ENCODE results near the gene DUSP28. TPM values are rescaled to one million over a fixed set of nuclear protein-coding genes. Genes with fewer than 3 reads are reported as not detected.

Gene DUSP28
- total and polyA plus RNA-seq, 2 of the 13 experiments (the other 11 are each of a cell fraction or from before 2014, with no cell fraction given): 5.2 to 8.6 TPM

DNA sequence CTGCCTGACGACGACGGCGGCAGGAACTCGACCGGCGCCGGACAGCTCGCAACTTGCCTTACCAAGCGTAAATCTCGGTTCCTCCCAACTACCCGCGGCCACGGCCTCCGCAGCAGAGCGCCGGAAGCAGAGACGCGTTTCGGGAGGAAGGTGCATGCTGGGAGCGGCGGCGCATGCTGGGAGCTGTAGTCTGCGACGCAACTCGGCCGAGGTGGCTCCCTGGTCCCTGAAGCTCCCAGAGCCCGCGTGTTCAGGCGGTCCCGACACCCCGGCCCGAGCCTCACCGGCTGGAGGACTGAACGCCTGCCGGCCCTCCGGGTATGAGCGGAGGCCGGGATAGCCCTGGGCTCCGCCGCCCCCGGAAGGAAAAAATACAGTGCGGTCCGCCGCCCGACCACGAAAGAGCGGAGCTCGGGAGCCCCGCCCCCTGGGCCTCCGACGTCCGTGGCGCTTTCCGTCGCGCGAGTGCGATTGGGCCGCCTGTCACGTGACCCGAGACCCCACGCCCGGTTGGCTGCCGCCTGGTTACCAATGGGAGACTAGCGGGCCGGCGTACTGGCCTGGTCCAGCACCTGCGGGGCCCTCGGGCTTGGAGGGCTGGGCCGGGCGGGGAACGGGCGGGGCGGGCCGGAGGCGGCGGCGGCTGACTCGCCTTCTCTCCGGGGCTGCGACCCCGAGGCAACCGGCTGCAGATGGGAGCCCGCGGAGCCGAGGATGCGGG lies 26.2 kb downstream of the DUSP28 start, which contains the start of gene CAPN10 (continued):
- TF ChIP-seq, protein P1, sequence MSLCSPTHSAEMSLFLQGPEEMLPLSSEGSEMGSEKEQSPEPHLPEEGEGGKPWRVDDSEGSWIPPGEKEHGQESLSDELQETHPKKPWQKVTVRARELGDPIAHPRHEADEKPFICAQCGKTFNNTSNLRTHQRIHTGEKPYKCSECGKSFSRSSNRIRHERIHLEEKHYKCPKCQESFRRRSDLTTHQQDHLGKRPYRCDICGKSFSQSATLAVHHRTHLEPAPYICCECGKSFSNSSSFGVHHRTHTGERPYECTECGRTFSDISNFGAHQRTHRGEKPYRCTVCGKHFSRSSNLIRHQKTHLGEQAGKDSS (CRISPR knock-in tag; IDR thresholded peaks at IDR 0.05; ENCODE audit: borderline replicate concordance, low read depth): no peak; the same call in 1 of the 2 replicates
- no peak for TF ChIP-seq FLYWCH1 (CRISPR knock-in tag; IDR thresholded peaks at IDR 0.05)
- no peak for TF ChIP-seq ZNF460 (CRISPR knock-in tag; IDR thresholded peaks at IDR 0.05; ENCODE audit: borderline replicate concordance)
- peak; percentile 62; the same call in 1 of the 2 replicates for TF ChIP-seq DRAP1 (CRISPR knock-in tag; IDR thresholded peaks at IDR 0.05)
- 0 out of 2 replicates have a peak, but pooled peaks have one; percentile 7 for TF ChIP-seq ZNF44 (CRISPR knock-in tag; IDR thresholded peaks at IDR 0.05)
- TF ChIP-seq ZNF160 (CRISPR knock-in tag; IDR thresholded peaks at IDR 0.05): 0 out of 2 replicates have a peak, but pooled peaks have one; percentile 48
- TF ChIP-seq FOXJ3 (CRISPR knock-in tag; IDR thresholded peaks at IDR 0.05; ENCODE audit: borderline replicate concordance): peak; percentile 11; the same call in 1 of the 2 replicates
- TF ChIP-seq GZF1 (CRISPR knock-in tag; IDR thresholded peaks at IDR 0.05): no peak; the same call in 1 of the 2 replicates
- TF ChIP-seq CAMTA2 (CRISPR knock-in tag; IDR thresholded peaks at IDR 0.05; ENCODE audit: borderline replicate concordance): no peak; the same call in 1 of the 2 replicates
- TF ChIP-seq KLF11 (CRISPR knock-in tag; IDR thresholded peaks at IDR 0.05): peak; percentile 41
- TF ChIP-seq, protein P2, sequence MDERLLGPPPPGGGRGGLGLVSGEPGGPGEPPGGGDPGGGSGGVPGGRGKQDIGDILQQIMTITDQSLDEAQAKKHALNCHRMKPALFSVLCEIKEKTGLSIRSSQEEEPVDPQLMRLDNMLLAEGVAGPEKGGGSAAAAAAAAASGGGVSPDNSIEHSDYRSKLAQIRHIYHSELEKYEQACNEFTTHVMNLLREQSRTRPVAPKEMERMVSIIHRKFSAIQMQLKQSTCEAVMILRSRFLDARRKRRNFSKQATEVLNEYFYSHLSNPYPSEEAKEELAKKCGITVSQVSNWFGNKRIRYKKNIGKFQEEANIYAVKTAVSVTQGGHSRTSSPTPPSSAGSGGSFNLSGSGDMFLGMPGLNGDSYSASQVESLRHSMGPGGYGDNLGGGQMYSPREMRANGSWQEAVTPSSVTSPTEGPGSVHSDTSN (CRISPR knock-in tag; IDR thresholded peaks at IDR 0.05): no peak
- TF ChIP-seq ZBTB44 (CRISPR knock-in tag; IDR thresholded peaks at IDR 0.05): peak; percentile 30; the same call in 1 of the 2 replicates
- TF ChIP-seq, protein P3, sequence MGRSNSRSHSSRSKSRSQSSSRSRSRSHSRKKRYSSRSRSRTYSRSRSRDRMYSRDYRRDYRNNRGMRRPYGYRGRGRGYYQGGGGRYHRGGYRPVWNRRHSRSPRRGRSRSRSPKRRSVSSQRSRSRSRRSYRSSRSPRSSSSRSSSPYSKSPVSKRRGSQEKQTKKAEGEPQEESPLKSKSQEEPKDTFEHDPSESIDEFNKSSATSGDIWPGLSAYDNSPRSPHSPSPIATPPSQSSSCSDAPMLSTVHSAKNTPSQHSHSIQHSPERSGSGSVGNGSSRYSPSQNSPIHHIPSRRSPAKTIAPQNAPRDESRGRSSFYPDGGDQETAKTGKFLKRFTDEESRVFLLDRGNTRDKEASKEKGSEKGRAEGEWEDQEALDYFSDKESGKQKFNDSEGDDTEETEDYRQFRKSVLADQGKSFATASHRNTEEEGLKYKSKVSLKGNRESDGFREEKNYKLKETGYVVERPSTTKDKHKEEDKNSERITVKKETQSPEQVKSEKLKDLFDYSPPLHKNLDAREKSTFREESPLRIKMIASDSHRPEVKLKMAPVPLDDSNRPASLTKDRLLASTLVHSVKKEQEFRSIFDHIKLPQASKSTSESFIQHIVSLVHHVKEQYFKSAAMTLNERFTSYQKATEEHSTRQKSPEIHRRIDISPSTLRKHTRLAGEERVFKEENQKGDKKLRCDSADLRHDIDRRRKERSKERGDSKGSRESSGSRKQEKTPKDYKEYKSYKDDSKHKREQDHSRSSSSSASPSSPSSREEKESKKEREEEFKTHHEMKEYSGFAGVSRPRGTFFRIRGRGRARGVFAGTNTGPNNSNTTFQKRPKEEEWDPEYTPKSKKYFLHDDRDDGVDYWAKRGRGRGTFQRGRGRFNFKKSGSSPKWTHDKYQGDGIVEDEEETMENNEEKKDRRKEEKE (IDR thresholded peaks at IDR 0.05): no peak
- peak; percentile 2; the same call in 1 of the 2 replicates for TF ChIP-seq EED (CRISPR knock-in tag; IDR thresholded peaks at IDR 0.05)
- TF ChIP-seq SNRNP70 (IDR thresholded peaks at IDR 0.05; ENCODE audit: low read depth, low read length): no peak
- peak; percentile 78 for TF ChIP-seq ZNF883 (CRISPR knock-in tag; IDR thresholded peaks at IDR 0.05; ENCODE audit: not compliant biosample characterization)
- TF ChIP-seq ZNF576 (CRISPR knock-in tag; IDR thresholded peaks at IDR 0.05): no peak
- no peak; the same call in 1 of the 2 replicates for TF ChIP-seq ZBTB21 (CRISPR knock-in tag; IDR thresholded peaks at IDR 0.05)
- TF ChIP-seq HNRNPL (IDR thresholded peaks at IDR 0.05; ENCODE audit: low read depth, low read length): peak; percentile 68; the same call in 1 of the 2 replicates
- TF ChIP-seq ZNF121 (CRISPR knock-in tag; IDR thresholded peaks at IDR 0.05): no peak
